GM18517 (cell line): ENCODE results near the gene SHROOM2.
"Not testable (repeated sequence)": the region's sequence is repeated elsewhere in the genome, so short reads cannot be mapped to it uniquely, and the experiment has no call there.

Experiments
- ATAC-seq: cut with Tn5 transposase; IDR thresholded peaks from one replicate; pipeline ENCODE4 v1.9.1; 2021; ENCODE audit warnings: mild to moderate bottlenecking, moderate library complexity; ENCODE audit not compliant: unreplicated experiment

SHROOM2 gene

DNA sequence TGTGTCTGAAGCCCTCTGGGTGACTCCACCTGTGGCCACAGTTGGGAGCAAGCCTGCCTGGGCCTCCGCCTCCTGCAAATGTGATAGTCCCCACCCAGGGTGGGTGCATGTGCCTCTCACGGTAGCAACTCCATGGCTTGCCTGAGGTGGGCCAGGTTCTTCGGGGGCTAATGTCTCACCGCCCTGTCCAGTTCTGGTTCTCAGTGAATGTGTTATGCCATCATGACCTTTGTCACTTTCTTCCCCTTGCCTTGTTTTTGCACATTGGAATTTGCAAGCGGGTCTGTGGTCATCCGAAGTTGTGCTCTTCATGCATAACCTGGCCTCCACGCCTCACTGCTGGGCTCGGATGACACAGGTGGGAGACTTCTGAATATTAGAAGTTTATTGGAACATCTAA lies 39.7 kb downstream of the SHROOM2 start:
- no peak for ATAC-seq

DNA sequence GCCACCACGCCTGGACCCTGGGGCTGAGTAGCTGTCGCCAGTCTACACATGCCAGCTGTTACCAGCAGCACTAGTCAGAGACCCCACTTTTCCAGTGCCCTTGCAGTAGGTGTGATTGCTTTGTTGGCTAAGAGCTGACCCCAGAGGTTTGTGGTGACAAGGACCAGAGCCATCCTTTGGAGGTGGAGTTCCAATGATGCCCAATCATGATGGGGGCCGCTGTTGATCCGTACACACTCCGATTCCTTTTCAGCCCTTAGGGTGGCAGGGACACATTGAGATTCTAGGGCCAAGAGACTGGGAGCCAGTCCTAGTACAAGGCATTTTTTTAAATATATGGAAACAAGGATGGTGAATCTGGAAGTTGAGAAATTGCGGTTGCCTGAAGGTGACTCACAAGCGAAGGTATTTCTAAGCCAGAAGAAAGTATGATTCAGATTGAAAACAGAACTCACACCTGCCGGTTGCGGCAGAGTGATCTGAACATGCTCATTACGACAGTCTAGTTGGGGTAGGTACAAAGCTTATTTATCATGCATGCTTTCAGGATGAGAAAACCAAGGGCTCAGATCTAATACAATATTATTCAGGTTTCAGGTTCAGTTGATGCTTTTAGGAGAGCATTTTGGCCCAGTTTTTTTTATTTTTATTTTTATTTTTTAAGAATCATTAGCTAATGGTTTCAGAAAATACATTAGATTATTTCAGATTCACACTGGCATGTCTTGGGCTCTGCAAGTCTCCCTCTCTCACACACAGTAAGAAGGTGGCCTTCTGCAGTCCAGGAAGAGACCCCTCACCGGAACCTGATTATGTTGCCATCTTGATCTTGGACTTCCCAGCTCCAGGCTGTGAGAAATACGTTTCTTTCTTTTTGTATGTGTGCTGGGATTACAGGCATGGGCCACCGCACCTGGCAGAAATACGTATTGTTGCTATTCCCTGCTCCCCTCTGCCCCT lies 43.4 kb downstream of the SHROOM2 start:
- peak; percentile 95 for ATAC-seq

DNA sequence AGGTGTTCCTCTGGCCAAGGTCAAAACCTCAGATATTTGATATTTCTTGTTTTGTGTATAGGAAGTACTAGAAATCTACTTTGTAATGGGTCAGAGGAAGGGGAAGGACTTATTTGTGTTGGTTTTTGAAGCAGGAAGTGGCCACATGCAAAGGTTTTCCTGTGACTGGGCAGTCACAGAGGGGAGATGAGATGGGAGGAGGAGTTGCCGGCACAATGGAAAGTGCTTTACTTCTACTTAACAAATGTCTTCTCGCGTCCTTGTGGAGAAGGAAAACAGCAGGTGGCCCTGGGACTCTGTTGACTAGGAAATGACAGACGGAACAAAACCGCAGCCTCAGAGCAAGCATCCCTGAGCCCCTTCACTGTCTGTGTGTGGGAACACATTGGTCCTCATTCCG lies 46.6 kb downstream of the SHROOM2 start:
- no peak for ATAC-seq

DNA sequence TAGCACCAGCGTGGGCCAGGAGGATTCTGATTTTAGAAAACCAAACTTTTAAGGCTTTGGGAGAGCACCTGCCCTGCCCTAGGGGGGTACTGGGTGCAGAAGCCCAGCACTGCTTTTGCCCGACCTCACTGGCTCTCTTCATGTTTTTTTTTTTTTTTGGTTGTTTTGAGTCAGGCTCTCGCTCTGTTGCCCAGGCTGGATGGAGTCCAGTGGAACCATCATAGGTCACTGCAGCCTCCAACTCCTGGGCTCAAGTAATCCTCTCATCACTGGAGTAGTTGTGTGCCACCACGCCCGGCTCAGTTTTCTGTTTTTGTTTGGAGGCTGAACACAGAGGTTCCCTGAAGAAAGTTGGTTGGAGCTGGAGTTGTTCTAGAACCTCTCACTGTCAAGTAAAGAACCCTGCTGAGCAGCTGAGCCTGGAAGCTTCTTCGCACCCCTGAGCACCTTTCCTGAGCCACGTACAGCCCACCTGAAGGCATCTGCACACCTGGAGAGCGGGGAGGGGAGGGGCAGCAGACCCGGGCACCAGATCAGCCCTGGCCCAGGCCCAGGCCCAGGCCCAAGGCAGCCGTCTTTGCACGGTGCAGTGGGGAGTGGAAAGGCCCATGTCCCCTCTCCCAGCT lies 49.5 kb downstream of the SHROOM2 start:
- no peak for ATAC-seq

DNA sequence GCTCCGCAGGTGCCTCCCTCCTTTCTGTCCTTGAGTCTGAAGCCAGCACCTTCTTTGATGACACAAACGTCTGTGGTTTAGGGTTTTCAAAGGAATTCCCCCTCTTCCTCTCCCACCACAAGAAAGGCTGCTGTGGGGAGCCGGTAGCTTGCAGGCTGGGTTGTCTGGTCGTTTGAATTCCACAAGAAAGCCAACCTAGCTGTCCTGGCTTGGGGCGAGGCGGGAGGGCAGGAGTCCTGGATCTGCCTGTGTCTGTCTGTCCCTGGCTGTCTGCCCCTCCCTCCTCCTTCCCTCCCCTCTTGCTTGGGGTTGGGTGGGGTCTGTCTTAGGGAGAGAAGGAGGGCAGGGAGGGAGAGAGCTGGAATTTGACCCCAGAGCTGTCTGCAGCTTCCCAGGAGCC lies 56.3 kb downstream of the SHROOM2 start:
- ATAC-seq: no peak

DNA sequence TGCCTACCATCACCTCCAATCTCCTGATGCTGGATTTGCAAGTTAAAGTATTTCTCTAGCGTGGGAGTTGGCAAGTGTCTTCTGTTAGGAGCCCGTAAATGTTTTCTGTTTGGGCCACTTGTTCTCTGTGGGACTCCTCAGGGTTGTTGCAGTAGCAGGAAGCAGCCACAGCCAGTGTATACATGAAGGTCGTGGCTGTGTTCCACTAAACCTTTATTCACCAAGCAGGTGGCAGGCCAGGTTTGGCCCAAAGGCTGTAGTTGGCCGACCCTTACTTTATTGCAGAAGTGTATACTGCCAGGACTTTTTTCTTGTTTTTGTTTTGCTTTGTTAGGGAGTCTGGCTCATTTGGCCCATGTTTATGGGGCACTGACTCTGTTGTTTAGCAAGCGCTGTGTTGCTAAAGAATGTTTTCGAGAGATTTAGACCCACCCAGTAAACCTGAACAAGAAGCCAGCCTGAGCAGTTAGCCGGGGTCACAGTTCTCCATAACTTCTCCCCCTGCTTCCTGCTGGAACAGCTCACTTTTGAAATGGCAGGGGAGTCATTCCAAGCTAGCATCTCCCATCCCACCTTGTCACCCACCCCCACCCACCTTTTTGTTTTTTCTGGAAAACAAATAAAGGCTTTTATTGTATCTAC lies 58.8 kb downstream of the SHROOM2 start:
- ATAC-seq: no peak

DNA sequence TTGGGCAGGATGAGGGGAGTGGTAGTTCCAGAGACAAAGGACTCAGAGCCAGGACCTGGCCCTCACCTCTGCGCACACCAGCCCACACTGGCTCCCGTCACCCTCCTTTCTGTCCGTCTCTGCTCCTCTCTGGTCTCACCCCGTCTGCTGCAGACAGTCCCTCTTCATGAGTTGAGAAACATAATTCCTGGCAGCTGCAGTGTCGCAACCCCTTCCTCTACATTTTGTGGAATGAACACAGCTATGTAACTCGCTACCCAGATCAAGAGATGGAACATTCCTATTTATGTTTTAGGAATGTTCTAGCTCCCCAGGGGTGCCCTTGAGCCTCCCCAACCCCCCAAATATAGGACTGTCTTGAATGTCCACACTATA lies 59.3 kb downstream of the SHROOM2 start:
- ATAC-seq: no peak

DNA sequence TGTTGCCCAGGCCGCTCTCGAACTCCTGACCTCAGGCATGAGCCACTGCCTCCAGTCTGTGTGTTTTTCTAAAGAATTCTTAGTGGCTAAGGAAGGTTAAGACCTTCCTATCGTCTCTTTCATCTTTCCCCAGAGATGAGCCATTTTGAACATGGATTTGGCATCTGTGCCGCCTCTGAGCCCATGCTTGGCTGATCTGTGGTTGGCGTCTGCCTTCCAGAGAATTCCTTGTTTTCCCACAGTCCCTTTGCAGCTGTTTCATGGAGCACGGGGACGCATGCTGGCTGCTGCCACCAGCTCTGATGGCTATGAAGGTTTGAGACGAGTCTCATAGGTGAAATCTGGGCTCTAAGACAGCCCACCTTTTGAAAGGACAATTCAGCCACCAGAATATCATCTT lies 60.4 kb downstream of the SHROOM2 start:
- ATAC-seq: no peak

DNA sequence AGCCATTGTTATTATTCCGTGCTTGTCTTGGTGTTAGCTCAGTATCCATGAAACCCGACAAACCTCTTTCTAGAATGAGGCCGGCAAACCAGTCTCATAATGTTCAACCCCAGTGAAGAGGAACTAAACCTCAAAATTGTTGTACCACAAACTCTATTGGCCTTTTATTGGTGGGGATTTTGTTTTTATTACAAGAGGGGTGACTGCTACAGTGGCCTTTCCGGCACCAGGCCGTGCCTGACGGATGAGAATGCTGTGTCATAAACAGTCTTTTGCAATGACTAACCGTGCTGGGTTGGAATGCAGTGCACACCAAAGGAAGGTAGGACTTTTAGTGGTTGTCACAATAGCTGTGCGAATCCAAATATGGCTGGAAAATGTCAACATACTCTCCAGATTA lies 60.8 kb downstream of the SHROOM2 start:
- no peak for ATAC-seq

DNA sequence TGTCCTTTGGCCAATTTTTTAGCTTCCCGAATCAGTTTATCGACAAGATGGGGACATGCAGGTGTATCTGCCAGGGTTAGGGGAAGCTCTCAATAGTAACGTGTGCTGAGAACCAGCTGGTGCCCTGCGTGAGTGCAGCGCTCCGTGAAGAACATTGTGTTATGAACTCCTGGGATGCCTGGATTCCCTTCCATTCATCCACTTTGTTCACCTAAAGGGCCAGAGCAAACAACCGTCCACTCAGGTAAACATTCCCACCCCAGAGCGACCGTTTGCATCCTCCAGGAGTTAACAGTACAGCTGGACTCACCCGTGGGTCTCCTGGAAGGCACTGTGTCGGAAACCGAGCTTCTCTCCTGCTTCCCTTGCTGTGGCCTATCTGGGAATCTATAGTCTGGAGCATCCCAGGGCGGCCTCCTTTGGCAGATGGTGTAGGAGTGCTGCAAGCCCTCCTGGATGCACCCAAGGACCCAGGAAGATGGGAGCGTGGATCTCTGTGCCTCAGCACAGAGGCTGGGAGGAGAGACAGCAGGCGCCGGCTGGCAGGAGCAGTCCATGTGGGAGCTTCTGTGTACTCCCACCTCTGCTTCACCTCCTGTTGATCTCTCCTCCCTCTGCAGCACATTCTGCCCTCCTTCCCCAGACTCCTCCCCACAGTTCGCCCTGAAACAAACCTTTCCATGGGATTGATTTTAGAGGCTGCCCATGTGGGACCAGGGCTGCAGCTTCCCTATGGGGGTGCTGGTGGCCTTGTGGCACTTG lies 62.7 kb downstream of the SHROOM2 start:
- no peak for ATAC-seq

DNA sequence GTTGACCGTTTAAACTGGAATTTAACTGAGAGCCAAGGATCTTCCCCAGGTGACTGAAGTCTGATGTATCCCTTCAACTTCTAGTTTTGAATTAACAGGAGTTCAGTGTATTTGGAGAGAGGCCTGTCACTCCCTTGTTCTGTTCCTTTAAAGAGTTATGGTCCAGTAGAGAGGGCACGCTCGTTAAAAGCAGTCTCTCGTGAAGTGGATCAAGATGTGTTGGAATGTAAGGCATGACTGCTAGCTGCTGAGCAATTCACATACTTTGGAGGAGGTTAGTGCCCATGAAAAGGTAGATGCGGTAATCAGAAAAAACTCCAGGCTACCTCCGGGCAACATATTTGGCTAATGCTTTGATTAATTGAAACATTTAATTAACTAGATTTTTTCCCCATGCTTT lies 65.7 kb downstream of the SHROOM2 start:
- ATAC-seq: no peak

DNA sequence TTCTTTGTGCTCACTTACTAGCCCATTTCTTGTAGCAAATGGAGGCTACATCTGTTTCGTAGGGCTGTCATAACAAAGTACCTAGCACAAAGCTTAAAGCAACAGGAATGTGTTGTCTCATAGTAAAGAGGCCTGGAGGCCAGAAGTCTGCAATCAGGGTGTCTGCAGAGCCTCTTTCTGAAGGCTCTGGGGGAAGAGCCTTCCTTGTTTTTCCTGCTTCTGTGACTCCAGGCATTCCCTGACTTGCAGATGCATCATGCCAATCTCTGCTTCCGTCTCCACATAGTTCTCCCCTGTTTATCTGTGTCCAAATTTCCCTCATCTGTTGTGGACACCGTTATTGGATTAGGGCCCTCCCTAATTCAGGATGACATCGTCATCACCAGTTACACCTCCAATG lies 67.1 kb downstream of the SHROOM2 start:
- ATAC-seq: no peak

DNA sequence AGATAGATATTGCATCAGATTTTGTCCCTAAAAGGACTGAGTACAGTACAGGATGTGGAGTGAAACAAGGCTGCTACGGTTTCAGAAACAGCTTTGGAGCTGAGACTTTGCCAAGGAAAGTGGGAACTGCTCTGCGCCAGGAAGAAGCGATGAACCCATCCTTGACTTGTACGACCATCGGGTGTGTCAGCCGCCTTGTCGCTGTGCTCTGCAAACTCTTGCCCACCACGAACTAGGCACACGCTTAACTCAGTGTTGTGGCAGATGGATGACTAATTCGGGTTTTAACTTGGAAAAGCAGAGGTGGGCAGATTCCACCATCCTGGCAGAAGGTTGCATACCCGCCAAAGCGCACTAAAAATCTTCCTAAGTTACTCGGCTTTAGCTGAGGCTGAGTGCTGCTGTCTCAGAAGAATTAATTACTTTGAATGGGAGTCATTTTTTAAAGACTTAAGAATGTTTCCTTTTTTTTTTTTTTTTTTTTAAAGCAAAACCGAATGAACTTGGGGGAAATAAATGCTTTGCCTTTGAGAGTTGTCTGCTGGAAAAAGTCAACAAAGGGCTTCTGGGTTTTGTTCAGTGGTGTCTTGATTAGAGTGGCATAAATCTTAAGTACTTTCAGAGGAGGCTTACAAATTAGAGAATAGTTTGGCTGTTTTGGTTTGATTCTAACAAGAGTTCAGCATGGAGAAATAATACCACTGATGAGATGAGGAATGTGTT lies 69.5 kb downstream of the SHROOM2 start:
- no peak for ATAC-seq

DNA sequence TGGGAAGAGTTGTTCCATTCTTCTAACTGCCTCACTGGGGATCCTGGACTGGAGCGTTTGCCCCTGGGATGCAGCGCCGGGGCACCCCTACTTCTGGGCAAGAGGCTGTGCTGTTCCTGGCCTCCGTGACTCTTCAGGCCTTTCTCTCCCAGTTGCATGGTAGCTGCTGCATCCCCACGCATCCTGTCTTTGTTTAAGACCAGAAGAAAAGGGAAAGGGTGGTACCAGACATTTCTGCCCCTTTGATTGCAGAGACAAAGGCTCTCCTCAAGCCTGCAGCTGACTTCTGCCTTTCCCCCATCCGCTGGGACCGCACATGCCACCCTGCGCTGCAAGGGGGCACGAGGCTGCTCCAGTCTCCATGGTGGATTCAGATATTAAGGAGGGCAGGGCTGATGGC lies 70.4 kb downstream of the SHROOM2 start:
- no peak for ATAC-seq

DNA sequence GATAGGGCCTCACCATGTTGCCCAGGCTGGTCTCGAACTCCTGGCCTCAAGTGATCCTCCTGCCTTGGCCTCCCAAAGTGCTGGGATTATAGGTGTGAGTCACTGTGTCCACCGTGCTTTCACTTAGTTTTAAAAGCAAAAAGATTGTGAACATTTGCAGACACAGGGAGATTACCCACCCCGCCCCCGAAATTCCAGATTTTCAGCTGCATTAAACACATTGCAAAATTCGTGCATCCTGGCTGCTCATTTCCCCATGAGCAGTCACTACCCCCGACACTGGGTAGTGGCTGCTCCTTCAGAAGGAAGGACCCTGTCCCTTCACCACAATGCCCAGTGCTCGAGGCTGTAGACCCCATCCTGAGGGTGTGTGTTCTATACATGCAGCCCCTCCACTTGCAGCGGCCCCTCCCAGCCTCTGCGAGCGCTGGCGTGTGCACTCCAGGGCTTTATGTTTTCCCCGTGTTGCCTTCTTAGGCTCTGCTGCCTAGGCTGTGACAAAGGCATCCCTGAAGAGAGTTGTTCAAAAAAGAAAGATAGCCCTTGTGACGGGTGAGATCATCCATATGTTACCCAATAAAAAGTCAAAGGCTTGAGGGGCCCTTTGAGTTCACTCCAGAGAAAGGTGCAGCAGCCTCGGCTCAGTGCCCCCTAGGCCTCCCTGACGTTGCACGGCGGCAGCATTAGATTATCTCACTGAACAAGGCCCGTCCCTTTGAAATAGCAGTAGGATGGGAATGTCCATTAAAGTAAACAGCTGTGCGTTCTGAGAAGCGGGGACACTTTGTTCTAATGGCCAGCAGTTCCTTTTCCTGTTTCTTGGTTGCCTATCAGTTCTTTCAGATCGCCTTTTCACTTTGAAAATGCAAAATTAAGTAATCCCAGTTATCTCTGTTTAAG lies 71.6 kb downstream of the SHROOM2 start:
- no peak for ATAC-seq

DNA sequence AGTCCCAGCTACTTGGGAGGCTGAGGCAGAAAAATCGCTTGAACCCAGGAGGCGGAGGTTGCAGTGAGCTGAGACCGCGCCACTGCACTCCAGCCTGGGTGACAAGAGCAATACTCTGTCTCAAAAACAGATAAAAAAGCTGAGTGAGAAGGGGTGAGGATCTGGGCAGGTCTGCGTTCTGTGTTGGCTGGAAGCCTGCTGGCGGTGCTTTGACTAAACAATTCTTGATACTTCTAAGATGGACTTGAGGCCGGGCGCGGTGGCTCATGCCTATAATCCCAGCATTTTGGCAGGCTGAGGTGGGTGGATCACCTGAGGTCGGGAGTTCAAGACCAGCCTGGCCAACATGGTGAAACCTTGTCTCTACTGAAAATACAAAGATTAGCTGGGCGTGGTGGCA lies 72.5 kb downstream of the SHROOM2 start:
- ATAC-seq: not testable (repeated sequence)

DNA sequence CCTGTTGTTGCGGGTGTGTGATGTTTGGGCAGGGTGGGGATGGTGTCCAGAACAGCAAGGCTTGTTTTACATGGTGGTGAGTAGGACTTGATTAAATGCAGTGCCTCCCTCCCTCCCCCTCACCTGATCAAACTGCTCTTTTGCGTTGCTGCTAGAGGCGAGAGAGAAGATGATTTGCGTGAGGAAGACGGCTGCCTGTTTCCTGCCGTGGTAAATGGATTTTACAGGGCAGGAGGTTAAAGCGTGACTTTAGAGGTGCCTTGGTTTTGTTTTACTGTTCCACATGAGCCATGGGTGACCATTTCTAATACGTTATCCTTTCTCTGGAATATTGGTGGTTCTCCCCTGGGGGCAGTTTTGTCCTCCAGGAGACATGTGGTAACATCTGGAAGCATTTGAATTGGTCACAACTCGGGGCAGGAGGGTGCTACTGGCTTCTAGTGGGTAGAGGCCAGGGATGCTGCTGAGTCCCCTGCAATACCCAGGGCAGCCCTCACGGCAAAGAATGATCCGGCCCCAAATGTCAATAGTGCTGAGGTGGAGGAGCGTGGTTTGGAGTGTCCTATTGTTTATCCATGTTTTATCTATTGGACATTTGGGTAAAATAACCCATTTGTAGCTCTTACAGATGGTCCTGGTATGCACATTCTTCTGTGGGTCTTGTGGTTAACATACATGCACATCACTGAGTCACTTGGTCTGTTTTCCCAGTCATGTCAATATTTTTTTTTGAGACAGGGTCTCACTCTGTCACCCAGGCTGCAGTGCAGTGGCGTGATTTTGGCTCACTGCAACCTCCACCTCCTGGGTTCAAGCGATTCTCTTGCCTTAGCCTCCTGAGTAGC lies 73.7 kb downstream of the SHROOM2 start:
- no peak for ATAC-seq

DNA sequence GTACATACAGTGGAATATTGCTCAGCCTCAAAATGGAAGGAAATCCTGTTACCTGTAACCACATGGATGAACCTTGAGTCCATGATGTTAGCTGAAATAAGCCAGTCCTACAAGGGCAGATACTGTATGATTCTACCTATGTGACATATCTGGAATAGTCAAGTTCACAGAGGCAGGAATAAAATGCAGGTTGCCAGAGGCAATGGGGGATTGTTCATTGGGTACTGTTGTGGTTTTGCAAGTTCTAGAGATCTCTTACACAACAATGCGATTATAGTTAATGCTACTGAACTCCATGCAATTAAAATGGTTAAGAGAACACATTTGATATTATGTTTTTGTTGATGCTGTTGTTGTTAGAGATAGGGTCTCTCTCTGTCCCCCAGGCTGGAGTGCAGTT lies 74.6 kb downstream of the SHROOM2 start:
- no peak for ATAC-seq

DNA sequence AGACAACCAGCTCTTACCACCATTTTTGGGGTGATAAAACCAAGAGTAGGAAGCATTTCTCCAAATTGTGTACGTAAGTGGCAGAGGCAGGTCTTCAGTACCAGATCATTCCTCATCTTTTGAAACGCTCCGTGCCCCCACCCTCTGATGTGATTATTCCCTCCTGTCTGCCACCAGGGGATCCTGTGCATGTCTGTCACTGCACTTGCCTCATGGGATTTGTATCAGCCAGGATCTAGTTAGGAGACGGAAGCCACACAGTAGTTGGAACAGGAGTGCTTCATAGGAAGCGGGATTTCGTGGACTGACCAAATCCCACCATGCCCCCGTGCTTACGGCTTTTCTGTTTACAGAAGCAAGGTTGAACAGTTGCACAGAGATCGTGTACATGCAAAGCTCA lies 75.5 kb downstream of the SHROOM2 start:
- no peak for ATAC-seq
